ENCODE results near the gene WDR82.

GRCh38 chr3:52315977-52316764 is 37.7 kb upstream of the WDR82 start, which contains the start of gene DNAH1:
- no peak for TF ChIP-seq POLR2A (IDR thresholded peaks at IDR 0.05)
- TF ChIP-seq CTCF (IDR thresholded peaks at IDR 0.05), result no peak
